ENCODE data around the gene CRYGC. TPM values are rescaled to one million over a fixed set of nuclear protein-coding genes. Genes with fewer than 3 reads are reported as not detected.

CRYGC gene
- total and polyA plus RNA-seq, 2 of the 13 experiments (the other 11 are each of a cell fraction or from before 2014, with no cell fraction given) = 0.20 to 0.27 TPM

GRCh38 chr2:208142925-208143799 is 13.5 kb upstream of the CRYGC start (continued):
- TF ChIP-seq SOX5 (CRISPR knock-in tag; IDR thresholded peaks at IDR 0.05; ENCODE audit: borderline replicate concordance) (peak; percentile 99), PAXIP1 (CRISPR knock-in tag; conservative IDR thresholded peaks at IDR 0.05) (peak; percentile 50; the same call in 1 of the 2 replicates), EHMT2 (IDR thresholded peaks at IDR 0.05; ENCODE audit: borderline replicate concordance, low read depth, low read length) (0 out of 2 replicates have a peak, but pooled peaks have one; percentile 34), TCF7 (IDR thresholded peaks at IDR 0.05; ENCODE audit: low read depth) (peak; percentile 56; the same call in 1 of the 2 replicates), MTF2 (CRISPR knock-in tag; IDR thresholded peaks at IDR 0.05; ENCODE audit: borderline replicate concordance) (0 out of 2 replicates have a peak, but pooled peaks have one; percentile 47), HCFC1 (IDR thresholded peaks at IDR 0.05; ENCODE audit: low read depth, low read length) (no peak), ZNF292 (CRISPR knock-in tag; IDR thresholded peaks at IDR 0.05; ENCODE audit: borderline replicate concordance, low read depth) (0 out of 2 replicates have a peak, but pooled peaks have one; percentile 25), PHB2 (IDR thresholded peaks at IDR 0.05; ENCODE audit: partially characterized antibody) (no peak), TOPORS (CRISPR knock-in tag; IDR thresholded peaks at IDR 0.05) (no peak), MEF2D (CRISPR knock-in tag; IDR thresholded peaks at IDR 0.05) (no peak)

Measured in HepG2 (cell line).